Esophagus squamous epithelium (tissue), 5 donors: ENCODE results near the gene CNPPD1. TPM values are rescaled to one million over a fixed set of nuclear protein-coding genes. Genes with fewer than 3 reads are reported as not detected.

ENCODE experiments used
- DNase-seq: peaks from one replicate; lab custom pipeline; 2025; lab: John Stamatoyannopoulos, UW
- H3K27ac ChIP-seq, 4 donors: fragments of 200-600 bp; sonication (generic); one replicate each; pipeline ENCODE4 v1.5.1; 2016 to 2019; ENCODE audit warnings: mild to moderate bottlenecking in 1 of 4
- H3K27me3 ChIP-seq, 4 donors: fragments of 200-600 bp; sonication (generic); 1 replicate in 3 of 4; 2 replicates in 1 of 4; pipeline versions ENCODE4 v1.5.1 to v1.6.0; 2017 to 2021; ENCODE audit warnings: antibody characterized with exemption in 1 of 4
- H3K36me3 ChIP-seq, 3 donors: fragments of 200-600 bp; sonication (generic); one replicate each; pipeline ENCODE4 v1.5.1; 2016 to 2019
- H3K4me1 ChIP-seq, 3 donors: fragments of 200-600 bp; sonication (generic); one replicate each; pipeline ENCODE4 v1.5.1; 2017 to 2019
- H3K4me3 ChIP-seq, 4 donors: fragments of 200-600 bp; sonication (generic); 1 replicate in 3 of 4; 2 replicates in 1 of 4; pipeline ENCODE4 v1.5.1; 2016 to 2019; ENCODE audit warnings: mild to moderate bottlenecking in 2 of 4, moderate library complexity in 1 of 4
- H3K9me3 ChIP-seq, 3 donors: fragments of 200-600 bp; sonication (generic); one replicate each; pipeline ENCODE4 v1.5.1; 2016 to 2019
- POLR2A ChIP-seq, 4 donors: fragments of 450-650 bp; IDR thresholded peaks; one replicate each; pipeline ENCODE4 v1.6.1; 2017; ENCODE audit warnings: antibody characterized with exemption in 4 of 4, mild to moderate bottlenecking in 4 of 4, moderate library complexity in 3 of 4
- WGBS, 2 donors: methylation state at CpG; one replicate each; pipeline ENCODE4 v1.1.5; 2018; 5-methylcytosine and 5-hydroxymethylcytosine counted together
- intact Hi-C: fragments of 100-400 bp; cut with DNase I; formaldehyde crosslinking; loops from one replicate; pipeline ENCODE4 v1.15.0; 2022
- total RNA-seq, 4 donors: library from RNA; depleted of rRNA; stranded (reverse); fragments of >200 nt; gene quantifications; one replicate each; pipeline ENCODE4 v1.1.0, GENCODE V29; 2016
- TF ChIP-seq, protein P1 (sequence below), 6 experiments: fragments of 450-650 bp in 4 of 6; fragments of 200-600 bp in 2 of 6; sonication (generic) in 2 of 6; IDR thresholded peaks; one replicate each; pipeline ENCODE4 v1.5.1; 2016 to 2019; ENCODE audit warnings: antibody characterized with exemption in 6 of 6, mild to moderate bottlenecking in 4 of 6, moderate library complexity in 4 of 6
- donor health status: DM: yes; HTN: yes; CAD: no.

CNPPD1 gene
- total RNA-seq, 4 donors from 2014 or later, result 35.3 to 49.8 (median 42.0) TPM

DNA sequence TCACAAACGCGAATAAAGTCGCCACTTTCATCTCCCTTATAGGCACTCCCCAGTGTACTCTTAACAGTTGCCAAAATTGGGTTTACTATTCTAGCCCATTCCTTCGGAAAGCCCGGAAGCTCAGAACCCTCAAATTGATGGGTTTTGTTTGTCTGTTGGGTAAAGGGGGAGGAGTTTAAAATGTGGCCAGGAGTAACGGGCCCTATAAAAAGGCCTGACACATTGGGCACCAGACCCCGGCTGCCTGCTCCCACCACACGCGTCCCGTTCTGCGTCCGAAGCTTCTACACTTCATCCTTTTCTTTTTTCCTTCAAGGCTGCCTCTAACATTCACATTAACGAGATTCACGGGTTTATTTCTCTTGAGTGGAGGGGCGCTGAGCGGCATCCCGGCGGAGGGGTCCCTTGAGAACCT is 16.9 kb downstream of the CNPPD1 start:
- H3K4me3 ChIP-seq, result peak overlapping the region; percentile 59 to 88 (median 84)
- H3K27ac ChIP-seq, result peak overlapping the region; percentile 87 to 98 (median 97)
- no peaks in the 10 kb centered on the region for H3K27me3 ChIP-seq
- H3K36me3 ChIP-seq, result peaks cover 0 to 30% (median 0%) of the 10 kb centered on the region in 3 donors
- DNase-seq, result no peak
- TF ChIP-seq POLR2A (IDR thresholded peaks at IDR 0.05), result no peak
- TF ChIP-seq, protein P1, sequence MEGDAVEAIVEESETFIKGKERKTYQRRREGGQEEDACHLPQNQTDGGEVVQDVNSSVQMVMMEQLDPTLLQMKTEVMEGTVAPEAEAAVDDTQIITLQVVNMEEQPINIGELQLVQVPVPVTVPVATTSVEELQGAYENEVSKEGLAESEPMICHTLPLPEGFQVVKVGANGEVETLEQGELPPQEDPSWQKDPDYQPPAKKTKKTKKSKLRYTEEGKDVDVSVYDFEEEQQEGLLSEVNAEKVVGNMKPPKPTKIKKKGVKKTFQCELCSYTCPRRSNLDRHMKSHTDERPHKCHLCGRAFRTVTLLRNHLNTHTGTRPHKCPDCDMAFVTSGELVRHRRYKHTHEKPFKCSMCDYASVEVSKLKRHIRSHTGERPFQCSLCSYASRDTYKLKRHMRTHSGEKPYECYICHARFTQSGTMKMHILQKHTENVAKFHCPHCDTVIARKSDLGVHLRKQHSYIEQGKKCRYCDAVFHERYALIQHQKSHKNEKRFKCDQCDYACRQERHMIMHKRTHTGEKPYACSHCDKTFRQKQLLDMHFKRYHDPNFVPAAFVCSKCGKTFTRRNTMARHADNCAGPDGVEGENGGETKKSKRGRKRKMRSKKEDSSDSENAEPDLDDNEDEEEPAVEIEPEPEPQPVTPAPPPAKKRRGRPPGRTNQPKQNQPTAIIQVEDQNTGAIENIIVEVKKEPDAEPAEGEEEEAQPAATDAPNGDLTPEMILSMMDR (IDR thresholded peaks at IDR 0.05), result no peak
- H3K4me1 ChIP-seq, result peaks cover 4 to 17% (median 5%) of the 10 kb centered on the region in 3 donors
- H3K9me3 ChIP-seq, result no peaks in the 10 kb centered on the region
- 8 to 15% methylated on average over 18 of the region's 18 CpGs for WGBS, 2 donors
- intact Hi-C loops, result loop anchor here (5.0 to 10.0 kb wide), 2 partner anchors 55 to 138 kb away; partner anchors contain the start of gene ABCB6

DNA sequence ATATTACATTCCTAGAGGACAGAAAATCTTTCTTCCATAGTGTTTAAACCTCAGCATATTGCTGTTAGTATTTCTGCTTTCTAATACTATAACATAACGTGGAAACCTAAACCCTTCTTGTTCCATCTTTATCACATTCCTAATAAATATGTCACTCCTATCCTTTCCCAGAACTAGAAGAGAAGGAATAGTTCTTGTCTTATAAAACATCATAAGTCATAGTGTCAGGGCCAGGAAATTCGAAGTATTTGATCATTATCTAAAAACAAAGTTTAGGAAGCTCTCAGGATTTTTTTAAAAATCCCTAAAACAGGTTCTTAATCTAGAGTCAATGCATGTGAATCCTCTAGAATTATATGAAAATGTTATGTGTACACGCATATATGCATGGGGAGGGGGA is 18.1 kb downstream of the CNPPD1 start:
- DNase-seq, result no peak
- TF ChIP-seq, protein P1 (IDR thresholded peaks at IDR 0.05), result no peak
- no peak for TF ChIP-seq POLR2A (IDR thresholded peaks at IDR 0.05)
- no peaks in the 10 kb centered on the region for H3K9me3 ChIP-seq
- peaks cover 0 to 40% (median 0%) of the 10 kb centered on the region in 3 donors for H3K36me3 ChIP-seq
- H3K27me3 ChIP-seq, result no peaks in the 10 kb centered on the region
- WGBS, 2 donors, result 77 to 89% methylated on average over 3 of the region's 3 CpGs
- H3K27ac ChIP-seq, result no peak overlapping the region
- peaks cover 4 to 17% (median 5%) of the 10 kb centered on the region in 3 donors for H3K4me1 ChIP-seq
- intact Hi-C loops, result no loop called here
- H3K4me3 ChIP-seq, result no peak overlapping the region

DNA sequence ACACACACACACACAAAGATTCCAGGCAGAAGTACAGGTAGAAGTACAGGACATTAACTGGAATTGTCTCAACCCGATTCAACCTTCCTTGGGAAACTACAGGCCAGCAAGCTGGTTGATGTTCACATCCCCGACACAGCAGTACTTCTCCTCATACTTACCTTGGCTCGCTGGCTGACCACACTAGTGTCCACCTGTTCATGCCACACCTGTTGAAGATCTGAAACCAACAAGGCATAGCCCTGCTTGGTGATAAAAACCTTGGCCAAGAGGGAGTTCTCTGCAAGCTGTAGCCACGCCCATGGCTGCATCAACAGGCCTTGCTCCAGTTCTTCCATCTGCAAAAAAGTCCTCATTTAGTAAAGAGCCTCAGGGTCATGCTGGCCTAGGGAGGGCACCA is 18.7 kb downstream of the CNPPD1 start:
- no peak for TF ChIP-seq POLR2A (IDR thresholded peaks at IDR 0.05)
- TF ChIP-seq, protein P1 (IDR thresholded peaks at IDR 0.05), result no peak
- Histone ChIP-seq H3K4me3 (no peak overlapping the region), H3K27ac (no peak overlapping the region), H3K36me3 (peaks cover 0 to 45% (median 0%) of the 10 kb centered on the region in 3 donors), H3K4me1 (peaks cover 4 to 17% (median 5%) of the 10 kb centered on the region in 3 donors), H3K27me3 (no peaks in the 10 kb centered on the region), H3K9me3 (no peaks in the 10 kb centered on the region)
- intact Hi-C loops, result no loop called here
- no peak for DNase-seq
- 93 to 95% methylated on average over 3 to 4 of the region's 4 CpGs for WGBS, 2 donors

DNA sequence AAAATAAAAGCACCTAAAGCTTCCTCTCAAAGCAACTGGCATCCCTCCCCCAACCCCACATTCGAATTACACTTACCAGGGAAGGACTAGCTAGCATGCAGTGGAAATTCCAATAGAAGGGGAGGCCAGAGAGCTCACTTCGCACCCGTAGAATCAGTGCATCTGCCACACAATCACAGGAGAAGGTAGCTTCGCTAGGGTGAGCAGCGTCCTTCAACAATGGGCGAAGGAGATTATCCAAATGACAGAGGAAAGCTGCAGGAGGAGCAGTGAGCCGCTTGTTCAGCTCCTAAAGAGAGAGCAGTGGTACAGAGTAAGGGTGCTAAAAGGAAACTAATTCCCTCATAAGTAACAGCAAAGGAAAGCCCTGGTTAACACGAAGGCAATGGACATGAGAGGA is 19.3 kb downstream of the CNPPD1 start:
- Histone ChIP-seq H3K4me1 (peaks cover 4 to 17% (median 5%) of the 10 kb centered on the region in 3 donors), H3K27ac (no peak overlapping the region), H3K4me3 (no peak overlapping the region), H3K36me3 (peaks cover 0 to 51% (median 0%) of the 10 kb centered on the region in 3 donors), H3K27me3 (no peaks in the 10 kb centered on the region), H3K9me3 (no peaks in the 10 kb centered on the region)
- intact Hi-C loops, result no loop called here
- TF ChIP-seq, protein P1 (IDR thresholded peaks at IDR 0.05), result no peak
- no peak for TF ChIP-seq POLR2A (IDR thresholded peaks at IDR 0.05)
- DNase-seq, result no peak
- 90 to 92% methylated on average over 8 of the region's 8 CpGs for WGBS, 2 donors

DNA sequence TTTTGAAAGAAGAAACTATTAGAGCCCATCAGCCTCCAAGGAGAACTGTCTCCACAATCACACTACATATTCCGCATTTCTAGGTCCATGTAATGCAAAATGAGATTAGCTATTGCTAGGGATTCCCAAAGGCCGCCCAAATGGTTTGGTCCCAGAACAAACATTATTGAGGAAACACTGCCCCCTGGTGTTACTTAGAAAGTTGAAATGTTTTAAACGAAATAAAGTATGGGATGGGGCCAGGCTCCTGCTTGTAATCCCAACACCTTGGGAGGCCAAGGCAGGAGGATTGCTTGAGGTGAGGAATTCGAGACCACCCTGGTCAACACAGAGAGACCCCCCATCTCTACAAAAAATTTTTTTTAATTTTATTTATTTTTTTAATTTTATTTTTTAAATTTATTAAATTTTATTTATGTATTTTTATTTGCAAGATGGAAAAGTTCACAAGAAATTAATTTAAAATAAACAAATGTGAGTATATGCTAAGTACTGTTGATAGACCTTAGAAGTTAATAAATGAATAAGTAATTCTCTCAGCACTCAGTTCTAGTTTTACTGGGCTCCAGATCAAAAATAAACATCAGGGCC is 21.6 kb downstream of the CNPPD1 start:
- Histone ChIP-seq H3K36me3 (peaks cover 0 to 62% (median 0%) of the 10 kb centered on the region in 3 donors), H3K9me3 (no peaks in the 10 kb centered on the region), H3K27me3 (no peaks in the 10 kb centered on the region), H3K4me1 (peaks cover 4 to 9% (median 5%) of the 10 kb centered on the region in 3 donors), H3K4me3 (no peak overlapping the region), H3K27ac (no peak overlapping the region)
- intact Hi-C loops, result no loop called here
- TF ChIP-seq, protein P1 (IDR thresholded peaks at IDR 0.05), result peak; percentile 47 to 79 (median 67)
- TF ChIP-seq POLR2A (IDR thresholded peaks at IDR 0.05), result no peak
- DNase-seq, result no peak
- WGBS, 2 donors, result 7 to 10% methylated on average over 4 of the region's 4 CpGs
